ENCODE data around the gene RASA1.

DNA sequence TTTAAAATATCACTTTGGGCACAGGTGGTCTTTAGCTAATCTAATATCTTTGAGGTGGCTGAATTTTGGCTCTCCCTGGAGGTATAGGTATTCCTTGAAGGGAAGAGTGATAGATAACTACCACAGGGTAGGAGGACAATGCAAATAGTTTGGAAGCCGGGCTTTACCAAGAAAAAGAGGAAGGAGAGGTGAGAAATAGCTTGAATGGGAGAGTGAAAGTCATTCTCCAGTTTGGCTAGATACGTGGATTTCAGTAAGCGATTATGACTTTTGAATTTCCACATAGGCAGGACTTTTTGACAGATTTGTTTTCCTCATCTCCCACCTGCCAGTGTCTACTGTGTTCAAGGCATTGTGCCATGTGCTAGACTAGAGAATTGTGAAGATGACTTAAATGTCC, 45.5 kb downstream of the RASA1 start:
- no peak for TF ChIP-seq CTCF (IDR thresholded peaks at IDR 0.05)
- TF ChIP-seq ZFX (IDR thresholded peaks at IDR 0.05; ENCODE audit: borderline replicate concordance), result no peak

Data from 22Rv1 (cell line).